ENCODE results near the gene SUN1. TPM values are rescaled to one million over a fixed set of nuclear protein-coding genes. Genes with fewer than 3 reads are reported as not detected.

The SUN1 gene
- 168 TPM for total RNA-seq
- polyA plus RNA-seq (ENCODE audit: insufficient read depth, low read depth, low replicate concordance), result 40.4 TPM
- long read RNA-seq, donor 1, full-length matches to known transcripts, result 1 of 1 reads
- long read RNA-seq, donor 1, partial matches to known transcripts, result 0 of 1 reads
- long read RNA-seq, donor 1, other reads (novel, unspliced or antisense), result 0 of 1 reads
- long read RNA-seq, donor 2, full-length matches to known transcripts, result 5 of 16 reads
- long read RNA-seq, donor 2, partial matches to known transcripts, result 11 of 16 reads
- long read RNA-seq, donor 2, other reads (novel, unspliced or antisense), result 0 of 16 reads
- long read RNA-seq, donor 3, partial matches to known transcripts, result 62 of 79 reads
- long read RNA-seq, donor 3, other reads (novel, unspliced or antisense), result 17 of 79 reads
- long read RNA-seq, donor 4, full-length matches to known transcripts, result 3 of 3 reads
- long read RNA-seq, donor 4, partial matches to known transcripts, result 0 of 3 reads
- long read RNA-seq, donor 4, other reads (novel, unspliced or antisense), result 0 of 3 reads
- long read RNA-seq, donor 5, result 0 reads
- long read RNA-seq, donor 6, full-length matches to known transcripts, result 1 of 1 reads
- long read RNA-seq, donor 6, partial matches to known transcripts, result 0 of 1 reads
- long read RNA-seq, donor 6, other reads (novel, unspliced or antisense), result 0 of 1 reads
- long read RNA-seq, donor 7, full-length matches to known transcripts, result 3 of 148 reads
- long read RNA-seq, donor 7, partial matches to known transcripts, result 46 of 148 reads
- long read RNA-seq, donor 7, other reads (novel, unspliced or antisense), result 99 of 148 reads
- long read RNA-seq, donor 8, partial matches to known transcripts, result 6 of 9 reads
- long read RNA-seq, donor 8, other reads (novel, unspliced or antisense), result 0 of 9 reads
- long read RNA-seq, donor 9, partial matches to known transcripts, result 13 of 14 reads
- long read RNA-seq, donor 9, other reads (novel, unspliced or antisense), result 0 of 14 reads
- long read RNA-seq, donor 10, partial matches to known transcripts, result 14 of 17 reads
- long read RNA-seq, donor 10, other reads (novel, unspliced or antisense), result 0 of 17 reads

GRCh38 chr7:832167-832967 lies at the start of gene SUN1:
Gene SUN1, plus strand, starts transcription at chr7:832476. Its CDS starts 49 bp downstream, at chr7:832525.
- H3K9me3 ChIP-seq (ENCODE audit: control insufficient read depth in 2 of 3, insufficient read depth in 1 of 3, low read length in 3 of 3), result no peaks in the 10 kb centered on the region
- peak in 4 of 5 donors; percentile 69 to 90 (median 72) for DNase-seq
- H3K27ac ChIP-seq (ENCODE audit: low read depth in 2 of 2, low read length in 2 of 2), result peak within 1 kb of the TSS; percentile 89 to 96
- no peak for FAIRE-seq
- no peaks in the 10 kb centered on the region for H3K27me3 ChIP-seq (ENCODE audit: control insufficient read depth, insufficient read depth, low read length)
- TF ChIP-seq CTCF (IDR thresholded peaks at IDR 0.05; ENCODE audit: borderline replicate concordance, extremely low read depth, insufficient read depth), result no peak
- peak within 1 kb of the TSS in 2 of 3 donors; percentile 25 to 37 for H3K4me3 ChIP-seq (ENCODE audit: low read length in 3 of 3)
- H3K36me3 ChIP-seq (ENCODE audit: control insufficient read depth in 2 of 3, insufficient read depth in 3 of 3, low read length in 3 of 3), result no peaks in the 10 kb centered on the region
- H3K9ac ChIP-seq (ENCODE audit: low read length in 3 of 3), result peak within 1 kb of the TSS in 2 of 3 donors; percentile 49 to 54
- peaks cover 0 to 35% (median 18%) of the 10 kb centered on the region in 3 donors for H3K4me1 ChIP-seq (ENCODE audit: control insufficient read depth in 2 of 3, insufficient read depth in 2 of 3, low read depth in 1 of 3, low read length in 3 of 3)
- intact Hi-C loops (cut with DNase I), result no loop called here

- H3K9ac ChIP-seq (ENCODE audit: low read length in 3 of 3), result no peak overlapping the region
- FAIRE-seq (no peak), DNase-seq (peak in 1 of 5 donors; percentile 70)
These were observed 49.4 kb upstream of the SUN1 start for GRCh38 chr7:782718-783449.

More at GRCh38 chr7:782718-783449, 49.4 kb upstream of the SUN1 start:
- intact Hi-C loops (cut with DNase I), result loop anchor here (10.0 kb wide), 1 partner anchor 92 kb away; the partner anchor contains the start of gene GET4
- Histone ChIP-seq H3K9me3 (ENCODE audit: control insufficient read depth in 2 of 3, insufficient read depth in 1 of 3, low read length in 3 of 3) (no peaks in the 10 kb centered on the region), H3K4me3 (ENCODE audit: low read length in 3 of 3) (no peak overlapping the region), H3K27ac (ENCODE audit: low read depth in 2 of 2, low read length in 2 of 2) (no peak overlapping the region), H3K27me3 (ENCODE audit: control insufficient read depth, insufficient read depth, low read length) (no peaks in the 10 kb centered on the region), H3K4me1 (ENCODE audit: control insufficient read depth in 2 of 3, insufficient read depth in 2 of 3, low read depth in 1 of 3, low read length in 3 of 3) (no peaks in the 10 kb centered on the region), H3K36me3 (ENCODE audit: control insufficient read depth in 2 of 3, insufficient read depth in 3 of 3, low read length in 3 of 3) (peaks cover 2 to 25% (median 13%) of the 10 kb centered on the region in 3 donors)
- TF ChIP-seq CTCF (IDR thresholded peaks at IDR 0.05; ENCODE audit: borderline replicate concordance, extremely low read depth, insufficient read depth), result no peak

Data from kidney (tissue), 22 donors.